ENCODE data around the gene THUMPD3. TPM values are rescaled to one million over a fixed set of nuclear protein-coding genes. Genes with fewer than 3 reads are reported as not detected.

Gene THUMPD3
- total RNA-seq, 6 donors from 2014 or later = 21.9 to 41.9 (median 31.0) TPM

- no peaks in the 10 kb centered on the region for H3K9me3 ChIP-seq
- TF ChIP-seq CTCF (IDR thresholded peaks at IDR 0.05) = no peak
- no peak for TF ChIP-seq POLR2AphosphoS5 (IDR thresholded peaks at IDR 0.05)
- TF ChIP-seq POLR2A (IDR thresholded peaks at IDR 0.05) = no peak
- H3K27ac ChIP-seq = no peak overlapping the region
- no peak overlapping the region for H3K4me3 ChIP-seq
- peaks cover under 1 to 14% (median 3%) of the 10 kb centered on the region in 4 donors for H3K4me1 ChIP-seq
- WGBS, 2 donors = 100% methylated on average over 1 of the region's 1 CpG
- ATAC-seq (ENCODE audit: low FRiP score in 2 of 2) (no peak), DNase-seq (no peak)
- no peaks in the 10 kb centered on the region for H3K27me3 ChIP-seq
- peaks cover 17 to 97% (median 48%) of the 10 kb centered on the region in 4 donors for H3K36me3 ChIP-seq
These were observed 6.7 kb downstream of the THUMPD3 start for GRCh38 chr3:9369508-9369907.

GRCh38 chr3:9373465-9373864, 10.6 kb downstream of the THUMPD3 start:
- H3K36me3 ChIP-seq = peaks cover 19 to 100% (median 47%) of the 10 kb centered on the region in 4 donors
- H3K27ac ChIP-seq = no peak overlapping the region
- no peak for TF ChIP-seq EP300 (IDR thresholded peaks at IDR 0.05)
- TF ChIP-seq CTCF (IDR thresholded peaks at IDR 0.05) = no peak
- TF ChIP-seq POLR2AphosphoS5 (IDR thresholded peaks at IDR 0.05) = no peak
- TF ChIP-seq POLR2A (IDR thresholded peaks at IDR 0.05) = no peak
- no peak overlapping the region for H3K4me3 ChIP-seq
- WGBS, 2 donors = 77 to 80% methylated on average over 3 of the region's 3 CpGs
- no peak for ATAC-seq (ENCODE audit: low FRiP score in 2 of 2)
- no peaks in the 10 kb centered on the region for H3K27me3 ChIP-seq
- peaks cover 0 to 6% (median 0%) of the 10 kb centered on the region in 4 donors for H3K4me1 ChIP-seq
- DNase-seq = no peak
- no peaks in the 10 kb centered on the region for H3K9me3 ChIP-seq

GRCh38 chr3:9377981-9378380, 15.1 kb downstream of the THUMPD3 start:
- ATAC-seq (ENCODE audit: low FRiP score in 2 of 2) = no peak
- TF ChIP-seq POLR2A (IDR thresholded peaks at IDR 0.05) (no peak), CTCF (IDR thresholded peaks at IDR 0.05) (no peak), EP300 (IDR thresholded peaks at IDR 0.05) (no peak), POLR2AphosphoS5 (IDR thresholded peaks at IDR 0.05) (no peak)
- H3K36me3 ChIP-seq = peaks cover 10 to 90% (median 29%) of the 10 kb centered on the region in 4 donors
- 87 to 95% methylated on average over 1 of the region's 1 CpG for WGBS, 2 donors
- H3K4me1 ChIP-seq = peaks cover 0 to 5% (median 0%) of the 10 kb centered on the region in 4 donors
- no peak overlapping the region for H3K4me3 ChIP-seq
- DNase-seq = no peak
- H3K27me3 ChIP-seq = no peaks in the 10 kb centered on the region
- H3K27ac ChIP-seq = no peak overlapping the region
- H3K9me3 ChIP-seq = no peaks in the 10 kb centered on the region

- WGBS, 2 donors = 43 to 47% methylated on average over 4 of the region's 4 CpGs
- ATAC-seq (ENCODE audit: low FRiP score in 2 of 2) = no peak
These were observed 16.5 kb downstream of the THUMPD3 start for GRCh38 chr3:9379327-9379726.

More at GRCh38 chr3:9379327-9379726, 16.5 kb downstream of the THUMPD3 start:
- Histone ChIP-seq H3K4me3 (no peak overlapping the region), H3K4me1 (no peaks in the 10 kb centered on the region), H3K27ac (peak overlapping the region in 1 of 4 donors; percentile 41), H3K27me3 (no peaks in the 10 kb centered on the region), H3K36me3 (peaks cover 12 to 90% (median 27%) of the 10 kb centered on the region in 4 donors), H3K9me3 (no peaks in the 10 kb centered on the region)
- TF ChIP-seq POLR2A (IDR thresholded peaks at IDR 0.05) = no peak
- no peak for TF ChIP-seq EP300 (IDR thresholded peaks at IDR 0.05)
- no peak for TF ChIP-seq CTCF (IDR thresholded peaks at IDR 0.05)
- TF ChIP-seq POLR2AphosphoS5 (IDR thresholded peaks at IDR 0.05) = no peak
- no peak for DNase-seq

All from upper lobe of left lung (tissue), 6 donors.